Inferior parietal cortex (tissue), 1 donor: ENCODE results near the gene CHST12.

Experiments used
- DNase-seq: peaks from one replicate; pipeline ENCODE4 v3.0.0-alpha.2; 2016; ENCODE audit errors: extremely low spot score

CHST12 gene

GRCh38 chr7:2478399-2478785 is 75.0 kb downstream of the CHST12 start:
- no peak for DNase-seq

- DNase-seq, result no peak
Observed at GRCh38 chr7:2478800-2479199, 75.4 kb downstream of the CHST12 start.

GRCh38 chr7:2479276-2480069 is 76.1 kb downstream of the CHST12 start:
- DNase-seq, result no peak

GRCh38 chr7:2480070-2480408 is 76.6 kb downstream of the CHST12 start:
- DNase-seq, result no peak

GRCh38 chr7:2481195-2481594 is 77.8 kb downstream of the CHST12 start:
- DNase-seq, result no peak

- no peak for DNase-seq
Observed at GRCh38 chr7:2482725-2483451, 79.5 kb downstream of the CHST12 start.

GRCh38 chr7:2483494-2483893 is 80.1 kb downstream of the CHST12 start:
- no peak for DNase-seq

GRCh38 chr7:2484868-2485267 is 81.5 kb downstream of the CHST12 start:
- no peak for DNase-seq

- no peak for DNase-seq
Observed at GRCh38 chr7:2487586-2488271, 84.3 kb downstream of the CHST12 start.

- DNase-seq, result no peak
Observed at GRCh38 chr7:2488272-2488645, 84.8 kb downstream of the CHST12 start.

GRCh38 chr7:2488681-2489080 is 85.3 kb downstream of the CHST12 start:
- no peak for DNase-seq

- no peak for DNase-seq
Observed at GRCh38 chr7:2490181-2490651, 86.8 kb downstream of the CHST12 start.

GRCh38 chr7:2492038-2492437 is 88.6 kb downstream of the CHST12 start:
- no peak for DNase-seq

- no peak for DNase-seq
Observed at GRCh38 chr7:2493205-2494164, 90.1 kb downstream of the CHST12 start.

- DNase-seq, result no peak
Observed at GRCh38 chr7:2494191-2495130, 91.0 kb downstream of the CHST12 start.

- DNase-seq, result no peak
Observed at GRCh38 chr7:2495418-2496299, 92.2 kb downstream of the CHST12 start.

GRCh38 chr7:2496375-2496774 is 93.0 kb downstream of the CHST12 start:
- no peak for DNase-seq

GRCh38 chr7:2497065-2497464 is 93.7 kb downstream of the CHST12 start:
- DNase-seq, result no peak
